ENCODE measurements around the gene SPPL2A.
A peak's percentile ranks its signal among the peaks of the same experiment; 100 is the strongest.
"Not testable (repeated sequence)": the region's sequence is repeated elsewhere in the genome, so short reads cannot be mapped to it uniquely, and the experiment has no call there.

The SPPL2A gene

GRCh38 chr15:50718700-50719125, 46.8 kb downstream of the SPPL2A start:
- no peak overlapping the region for H3K4me3 ChIP-seq (ENCODE audit: low read length)
- WGBS: 100% methylated on average over 1 of the region's 1 CpG
- no peak overlapping the region for H3K27ac ChIP-seq (ENCODE audit: low read depth, low read length)
- H3K27me3 ChIP-seq (ENCODE audit: insufficient read depth, low read length): no peaks in the 10 kb centered on the region
- H3K4me1 ChIP-seq (ENCODE audit: insufficient read depth, low read length): no peaks in the 10 kb centered on the region
- H3K9ac ChIP-seq (ENCODE audit: low read depth, low read length): no peak overlapping the region
- H3K36me3 ChIP-seq (ENCODE audit: insufficient read depth, low read length): peaks cover 31% of the 10 kb centered on the region
- H3K9me3 ChIP-seq (ENCODE audit: insufficient read depth, low read depth, low read length): no peaks in the 10 kb centered on the region

GRCh38 chr15:50712018-50712417, 53.5 kb downstream of the SPPL2A start:
- Histone ChIP-seq H3K9ac (ENCODE audit: low read depth, low read length) (no peak overlapping the region), H3K9me3 (ENCODE audit: insufficient read depth, low read depth, low read length) (no peaks in the 10 kb centered on the region), H3K4me3 (ENCODE audit: low read length) (no peak overlapping the region), H3K27me3 (ENCODE audit: insufficient read depth, low read length) (no peaks in the 10 kb centered on the region), H3K4me1 (ENCODE audit: insufficient read depth, low read length) (no peaks in the 10 kb centered on the region), H3K36me3 (ENCODE audit: insufficient read depth, low read length) (peaks cover 11% of the 10 kb centered on the region), H3K27ac (ENCODE audit: low read depth, low read length) (no peak overlapping the region)
- WGBS: 91% methylated on average over 3 of the region's 3 CpGs

DNA sequence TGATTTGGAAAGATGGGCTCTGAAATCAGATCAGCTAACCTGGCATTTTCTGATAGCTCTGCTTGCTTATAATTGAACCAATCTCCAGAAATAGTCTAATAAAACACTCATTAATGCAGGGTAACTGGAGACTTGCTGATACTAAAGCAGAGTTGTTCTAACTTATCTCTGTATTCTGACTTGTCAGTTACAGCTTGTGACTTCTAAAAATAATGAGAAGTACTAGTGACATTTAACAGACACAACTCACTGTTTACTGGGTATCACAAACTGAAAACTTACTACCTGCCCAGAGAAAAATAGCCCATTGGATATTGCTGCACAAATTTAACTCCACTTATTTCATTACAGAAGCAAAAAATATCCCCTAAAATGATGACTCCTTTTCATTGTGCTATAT, 54.9 kb downstream of the SPPL2A start:
- peaks cover 13% of the 10 kb centered on the region for H3K36me3 ChIP-seq (ENCODE audit: insufficient read depth, low read length)
- H3K9me3 ChIP-seq (ENCODE audit: insufficient read depth, low read depth, low read length): no peaks in the 10 kb centered on the region
- H3K27me3 ChIP-seq (ENCODE audit: insufficient read depth, low read length): no peaks in the 10 kb centered on the region
- H3K27ac ChIP-seq (ENCODE audit: low read depth, low read length): no peak overlapping the region
- no peak overlapping the region for H3K4me3 ChIP-seq (ENCODE audit: low read length)
- H3K9ac ChIP-seq (ENCODE audit: low read depth, low read length): no peak overlapping the region
- H3K4me1 ChIP-seq (ENCODE audit: insufficient read depth, low read length): no peaks in the 10 kb centered on the region

DNA sequence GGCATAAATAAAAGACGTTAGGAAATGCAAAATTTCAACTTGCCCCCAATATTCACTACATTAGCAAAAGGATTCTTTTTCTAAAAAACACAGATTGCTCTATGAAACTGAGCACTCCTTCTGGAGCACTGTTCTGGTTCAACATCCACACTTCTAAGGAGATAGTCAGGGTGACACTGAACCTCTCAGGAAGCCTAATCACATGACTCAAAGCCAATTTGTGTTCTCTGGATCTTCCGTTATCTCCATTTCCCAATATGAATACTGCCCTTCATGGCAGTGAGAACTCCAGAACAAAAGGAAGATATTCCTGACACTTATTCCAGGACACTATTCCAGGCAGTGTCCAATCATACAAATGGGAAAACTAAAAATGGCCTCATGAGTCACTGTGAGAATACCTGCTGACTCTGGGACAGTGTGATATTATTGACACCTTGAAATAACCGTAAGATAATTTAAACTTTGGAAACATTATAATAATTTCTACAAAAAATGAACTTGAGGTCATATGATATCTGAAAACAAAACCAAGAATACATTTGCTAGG, 57.6 kb downstream of the SPPL2A start:
- WGBS: 98% methylated on average over 2 of the region's 3 CpGs

GRCh38 chr15:50702762-50703334, 62.7 kb downstream of the SPPL2A start:
- WGBS: no CpG with 5 or more reads among the region's 1 CpG
- H3K9ac ChIP-seq (ENCODE audit: low read depth, low read length): no peak overlapping the region
- H3K27me3 ChIP-seq (ENCODE audit: insufficient read depth, low read length): no peaks in the 10 kb centered on the region
- no peaks in the 10 kb centered on the region for H3K9me3 ChIP-seq (ENCODE audit: insufficient read depth, low read depth, low read length)
- no peak overlapping the region for H3K27ac ChIP-seq (ENCODE audit: low read depth, low read length)
- no peaks in the 10 kb centered on the region for H3K4me1 ChIP-seq (ENCODE audit: insufficient read depth, low read length)
- H3K4me3 ChIP-seq (ENCODE audit: low read length): no peak overlapping the region
- peaks cover 8% of the 10 kb centered on the region for H3K36me3 ChIP-seq (ENCODE audit: insufficient read depth, low read length)

More for the DNA sequence above, 57.6 kb downstream of the SPPL2A start:
- H3K9me3 ChIP-seq (ENCODE audit: insufficient read depth, low read depth, low read length): no peaks in the 10 kb centered on the region
- no peak overlapping the region for H3K4me3 ChIP-seq (ENCODE audit: low read length)
- H3K4me1 ChIP-seq (ENCODE audit: insufficient read depth, low read length): no peaks in the 10 kb centered on the region
- peaks cover 13% of the 10 kb centered on the region for H3K36me3 ChIP-seq (ENCODE audit: insufficient read depth, low read length)
- H3K27me3 ChIP-seq (ENCODE audit: insufficient read depth, low read length): no peaks in the 10 kb centered on the region
- H3K9ac ChIP-seq (ENCODE audit: low read depth, low read length): no peak overlapping the region
- no peak overlapping the region for H3K27ac ChIP-seq (ENCODE audit: low read depth, low read length)

DNA sequence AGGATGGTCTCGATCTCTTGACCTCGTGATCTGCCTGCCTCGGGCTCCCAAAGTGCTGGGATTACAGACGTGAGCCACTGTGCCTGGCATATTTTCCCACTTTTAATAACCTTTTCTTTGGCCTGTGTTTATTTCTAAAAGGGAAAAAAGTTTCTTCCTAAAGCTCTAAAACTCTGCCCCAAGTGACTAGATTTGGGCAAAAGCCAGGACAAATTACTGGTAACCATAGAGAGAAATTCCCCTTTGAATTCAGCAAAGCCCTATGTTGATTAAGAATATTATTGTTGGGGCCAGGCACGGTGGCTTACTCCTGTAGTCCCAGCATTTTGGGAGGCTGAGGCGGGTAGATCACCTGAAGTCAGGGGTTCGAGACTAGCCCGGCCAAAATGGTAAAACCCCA, 67.4 kb downstream of the SPPL2A start:
- H3K9me3 ChIP-seq (ENCODE audit: insufficient read depth, low read depth, low read length): no peaks in the 10 kb centered on the region
- H3K4me1 ChIP-seq (ENCODE audit: insufficient read depth, low read length): no peaks in the 10 kb centered on the region
- H3K9ac ChIP-seq (ENCODE audit: low read depth, low read length): no peak overlapping the region
- no peaks in the 10 kb centered on the region for H3K27me3 ChIP-seq (ENCODE audit: insufficient read depth, low read length)
- no peaks in the 10 kb centered on the region for H3K36me3 ChIP-seq (ENCODE audit: insufficient read depth, low read length)
- no peak overlapping the region for H3K27ac ChIP-seq (ENCODE audit: low read depth, low read length)
- H3K4me3 ChIP-seq (ENCODE audit: low read length): no peak overlapping the region
- WGBS: 93% methylated on average over 8 of the region's 8 CpGs

DNA sequence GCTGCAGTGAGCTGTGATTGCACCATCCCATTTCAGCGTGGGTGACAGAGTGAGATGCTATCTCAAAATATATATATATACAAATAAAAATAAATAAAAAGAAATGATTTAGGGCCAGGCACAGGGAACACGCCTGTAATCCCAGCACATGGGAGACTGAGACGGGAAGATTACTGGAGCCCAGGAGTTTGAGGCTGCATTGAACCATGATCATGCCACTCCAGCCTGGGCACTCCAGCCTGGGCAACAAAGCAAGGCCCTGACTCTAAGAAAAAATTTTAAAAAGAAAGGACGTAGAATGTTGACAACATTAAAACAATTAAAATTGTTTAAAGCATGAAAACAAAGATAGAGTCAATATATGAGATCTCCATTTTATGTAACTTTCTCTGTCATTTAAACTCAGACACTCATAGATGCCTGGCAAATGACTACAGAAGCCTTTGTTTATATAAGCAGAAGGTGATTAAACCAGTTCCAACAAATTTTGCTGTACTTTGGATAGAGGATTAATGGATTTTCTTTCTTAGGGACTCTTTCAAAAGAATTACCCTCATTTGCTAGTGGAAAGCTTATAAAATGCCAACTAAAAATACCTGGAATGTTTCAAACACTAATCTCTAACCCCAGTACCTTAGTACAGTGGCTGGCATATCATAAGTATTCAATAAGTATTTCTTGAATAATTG, 68.3 kb downstream of the SPPL2A start:
- H3K27me3 ChIP-seq (ENCODE audit: insufficient read depth, low read length): no peaks in the 10 kb centered on the region

DNA sequence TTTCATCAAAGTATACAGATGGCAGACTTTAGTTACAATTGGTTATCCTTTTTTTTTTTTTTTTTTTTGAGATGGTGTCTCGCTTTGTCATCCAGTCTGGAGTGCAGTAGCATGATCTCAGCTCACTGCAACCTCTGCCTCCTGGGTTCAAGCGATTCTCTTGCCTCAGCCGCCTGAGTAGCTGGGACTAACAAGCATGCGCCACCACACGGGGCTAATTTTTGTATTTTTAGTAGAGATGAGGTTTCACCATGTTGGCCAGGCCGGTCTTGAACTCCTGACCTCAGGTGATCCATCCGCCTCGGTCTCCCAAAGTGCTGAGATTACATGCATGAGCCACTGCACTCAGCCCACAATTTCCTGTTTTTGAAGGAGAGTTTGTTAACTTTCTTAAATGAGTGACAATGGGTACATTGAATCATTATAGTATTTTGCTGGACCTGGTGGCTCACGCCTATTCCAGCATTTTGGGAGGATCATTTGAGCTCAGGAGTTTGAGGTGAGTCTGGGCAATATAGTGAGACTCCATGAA, 70.8 kb downstream of the SPPL2A start:
- WGBS: 96% methylated on average over 9 of the region's 9 CpGs
- not testable (repeated sequence) for H3K27ac ChIP-seq (ENCODE audit: low read depth, low read length); H3K9ac ChIP-seq (ENCODE audit: low read depth, low read length); H3K4me3 ChIP-seq (ENCODE audit: low read length); H3K4me1 ChIP-seq (ENCODE audit: insufficient read depth, low read length); H3K36me3 ChIP-seq (ENCODE audit: insufficient read depth, low read length); H3K9me3 ChIP-seq (ENCODE audit: insufficient read depth, low read depth, low read length); H3K27me3 ChIP-seq (ENCODE audit: insufficient read depth, low read length)

More for the DNA sequence above, 68.3 kb downstream of the SPPL2A start:
- Histone ChIP-seq H3K27ac (ENCODE audit: low read depth, low read length) (no peak overlapping the region), H3K4me3 (ENCODE audit: low read length) (no peak overlapping the region), H3K9me3 (ENCODE audit: insufficient read depth, low read depth, low read length) (no peaks in the 10 kb centered on the region), H3K9ac (ENCODE audit: low read depth, low read length) (no peak overlapping the region), H3K36me3 (ENCODE audit: insufficient read depth, low read length) (no peaks in the 10 kb centered on the region), H3K4me1 (ENCODE audit: insufficient read depth, low read length) (no peaks in the 10 kb centered on the region)
- 96% methylated on average over 3 of the region's 4 CpGs for WGBS

DNA sequence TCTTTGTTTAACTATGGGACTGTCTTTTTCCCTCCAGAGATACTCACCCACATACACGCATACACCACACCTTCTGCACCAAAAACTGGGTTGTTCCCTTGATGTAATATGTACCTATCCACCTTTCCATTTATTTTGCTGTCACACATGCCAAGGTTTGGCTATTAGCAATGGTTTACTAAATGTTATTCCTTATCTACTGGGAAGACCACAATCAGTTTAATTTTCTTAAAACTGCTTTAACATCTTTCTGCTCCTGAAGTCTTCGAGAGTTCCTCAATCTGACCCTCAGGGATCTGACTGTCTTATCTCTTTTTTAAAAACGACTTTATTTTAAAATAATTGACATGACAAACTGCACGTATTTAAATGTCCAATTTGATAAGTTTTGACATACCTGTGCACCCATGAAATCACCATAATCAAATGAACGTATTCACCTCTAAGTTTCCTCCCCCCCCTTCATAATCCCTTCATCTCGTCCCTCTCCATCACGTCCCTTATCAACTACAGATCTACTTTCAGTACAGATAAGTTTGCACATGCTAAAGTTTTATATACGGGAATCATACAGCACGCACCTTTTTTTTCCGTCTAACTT, 78.1 kb downstream of the SPPL2A start:
- peak overlapping the region; percentile 85 for H3K9ac ChIP-seq (ENCODE audit: low read depth, low read length)
- no peaks in the 10 kb centered on the region for H3K9me3 ChIP-seq (ENCODE audit: insufficient read depth, low read depth, low read length)
- no peak overlapping the region for H3K27ac ChIP-seq (ENCODE audit: low read depth, low read length)
- WGBS: 81% methylated on average over 10 of the region's 10 CpGs
- no peaks in the 10 kb centered on the region for H3K27me3 ChIP-seq (ENCODE audit: insufficient read depth, low read length)
- H3K4me3 ChIP-seq (ENCODE audit: low read length): peak overlapping the region; percentile 86
- H3K36me3 ChIP-seq (ENCODE audit: insufficient read depth, low read length): peaks cover 19% of the 10 kb centered on the region
- peaks cover 15% of the 10 kb centered on the region; the same call in 1 of the 2 replicates for H3K4me1 ChIP-seq (ENCODE audit: insufficient read depth, low read length)

DNA sequence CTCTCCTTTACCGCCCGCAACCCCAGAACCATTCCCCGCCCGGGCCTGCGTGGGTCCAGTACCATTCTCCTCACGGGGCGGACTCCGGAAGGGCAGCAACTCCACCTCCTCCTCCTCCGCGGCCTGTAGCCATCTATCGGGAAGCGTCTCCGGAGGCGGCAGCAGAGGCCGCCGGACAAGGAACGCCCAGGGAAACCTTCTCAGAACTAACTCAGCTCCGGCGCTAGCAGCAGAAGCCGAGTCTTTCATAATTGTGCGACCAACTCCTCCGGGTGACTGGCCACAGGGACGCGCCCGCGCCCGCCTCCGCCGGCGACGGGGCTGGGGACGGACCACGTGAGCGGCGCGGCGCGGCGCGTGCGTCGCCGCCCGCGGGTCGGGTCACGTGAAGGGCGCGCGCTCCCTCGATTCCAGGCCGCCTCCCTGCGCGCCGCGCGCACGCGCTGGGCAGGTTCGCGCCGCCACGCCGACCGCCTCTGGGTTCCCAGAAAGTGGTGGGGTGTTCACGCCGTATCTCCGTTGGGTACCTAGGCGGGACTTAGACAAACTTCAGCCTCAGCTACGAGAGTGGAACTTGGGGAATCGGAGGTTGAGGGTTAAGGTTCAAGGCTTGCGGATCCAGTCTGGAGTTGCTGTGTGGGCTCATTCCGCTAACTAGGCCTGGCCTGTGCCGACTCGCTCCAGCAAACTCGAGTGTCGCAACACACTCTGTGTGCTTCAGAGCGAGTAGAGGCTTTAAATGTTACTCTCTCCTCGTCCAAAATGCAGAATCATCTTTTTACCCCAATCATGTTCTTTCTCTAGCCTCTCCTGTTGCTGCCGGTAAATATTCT, 78.8 kb downstream of the SPPL2A start, which contains the start of gene TRPM7:
TRPM7 (minus strand) TSS at position 329 of the 833 bp plus-strand sequence; CDS start at position 65, 264 bp downstream.
- Histone ChIP-seq H3K4me3 (ENCODE audit: low read length) (peak within 1 kb of the TSS; percentile 86), H3K27me3 (ENCODE audit: insufficient read depth, low read length) (no peaks in the 10 kb centered on the region), H3K36me3 (ENCODE audit: insufficient read depth, low read length) (peaks cover 22% of the 10 kb centered on the region), H3K9ac (ENCODE audit: low read depth, low read length) (peak within 1 kb of the TSS; percentile 85), H3K27ac (ENCODE audit: low read depth, low read length) (peak within 1 kb of the TSS; percentile 89), H3K9me3 (ENCODE audit: insufficient read depth, low read depth, low read length) (no peaks in the 10 kb centered on the region), H3K4me1 (ENCODE audit: insufficient read depth, low read length) (peaks cover 15% of the 10 kb centered on the region; the same call in 1 of the 2 replicates)
- 1% methylated on average over 80 of the region's 80 CpGs for WGBS
